ENCODE measurements around the gene AGBL5. TPM values are rescaled to one million over a fixed set of nuclear protein-coding genes. Genes with fewer than 3 reads are reported as not detected.
A peak's percentile ranks its signal among the peaks of the same experiment; 100 is the strongest.

Gene AGBL5
- total and polyA plus RNA-seq, 2 donors (not counting 1 experiment from before 2014, with no cell fraction given) = 10.0 to 17.5 TPM

DNA sequence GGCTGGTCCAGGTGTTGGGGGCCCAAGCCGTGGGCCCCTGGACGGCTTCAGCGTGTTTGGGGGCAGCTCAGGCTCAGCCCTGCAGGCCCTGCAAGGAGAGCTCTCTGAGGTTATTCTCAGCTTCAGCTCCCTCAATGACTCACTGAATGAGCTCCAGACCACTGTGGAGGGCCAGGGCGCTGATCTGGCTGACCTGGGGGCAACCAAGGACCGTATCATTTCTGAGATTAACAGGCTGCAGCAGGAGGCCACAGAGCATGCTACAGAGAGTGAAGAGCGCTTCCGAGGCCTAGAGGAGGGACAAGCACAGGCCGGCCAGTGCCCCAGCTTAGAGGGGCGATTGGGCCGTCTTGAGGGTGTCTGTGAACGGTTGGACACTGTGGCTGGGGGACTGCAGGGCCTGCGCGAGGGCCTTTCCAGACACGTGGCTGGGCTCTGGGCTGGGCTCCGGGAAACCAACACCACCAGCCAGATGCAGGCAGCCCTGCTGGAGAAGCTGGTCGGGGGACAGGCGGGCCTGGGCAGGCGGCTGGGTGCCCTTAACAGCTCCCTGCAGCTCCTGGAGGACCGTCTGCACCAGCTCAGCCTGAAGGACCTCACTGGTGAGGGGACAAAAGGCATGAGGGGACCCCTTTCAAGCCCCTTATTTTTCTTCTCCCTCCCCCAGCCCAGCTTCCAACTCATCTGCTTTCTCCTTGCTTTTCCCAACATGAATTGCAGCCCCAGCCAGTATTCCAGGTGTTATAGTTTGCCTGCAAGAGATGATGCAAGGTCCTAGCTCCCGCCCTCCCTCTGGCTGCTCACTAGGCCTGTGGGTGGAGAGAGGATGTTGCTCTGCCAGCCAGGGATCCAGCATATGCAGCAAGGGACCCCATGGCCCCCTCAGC is 32.2 kb downstream of the AGBL5 start:
- intact Hi-C loops (cut with micrococcal nuclease) = loop anchor here (10.0 kb wide), 2 partner anchors 299 to 1791 kb away; partner anchors contain the start of genes CENPA and TRMT61B
- H3K4me2 ChIP-seq (replicated peaks; ENCODE audit: low read depth, low read length, poor library complexity, severe bottlenecking) = no peak overlapping the region

More for the DNA sequence above, 32.2 kb downstream of the AGBL5 start:
- Histone ChIP-seq H2AFZ (ENCODE audit: insufficient read depth, low read depth, low read length, poor library complexity, severe bottlenecking) (no peak overlapping the region), H4K20me1 (ENCODE audit: control insufficient read depth, insufficient read depth, low read length, poor library complexity, severe bottlenecking) (no peaks in the 10 kb centered on the region), H3K79me2 (ENCODE audit: control insufficient read depth, insufficient read depth, low read length) (peaks cover 4% of the 10 kb centered on the region), H3K27me3 (replicated peaks in 1 of 4; ENCODE audit: control extremely low read depth in 1 of 4, control insufficient read depth in 3 of 4, insufficient read depth in 4 of 4, low read length in 3 of 4) (peaks cover 0 to 11% (median 4%) of the 10 kb centered on the region in 4 experiments), H3K9ac (ENCODE audit: low read length) (no peak overlapping the region), H3K4me1 (ENCODE audit: control insufficient read depth in 2 of 2, insufficient read depth in 2 of 2, low read length in 2 of 2) (peaks cover 26 to 42% of the 10 kb centered on the region in 2 donors), H3K9me3 (ENCODE audit: control extremely low read depth in 1 of 3, control insufficient read depth in 2 of 3, insufficient read depth in 1 of 3, low read length in 2 of 3) (no peaks in the 10 kb centered on the region), H3K36me3 (replicated peaks in 1 of 2; ENCODE audit: control extremely low read depth in 1 of 2, control insufficient read depth in 1 of 2, extremely low read depth in 1 of 2, insufficient read depth in 2 of 2, low read length in 1 of 2) (no peaks in the 10 kb centered on the region), H3K27ac (ENCODE audit: low read length in 2 of 2) (no peak overlapping the region), H3K4me3 (ENCODE audit: control extremely low read depth in 1 of 5, extremely low read depth in 1 of 5, insufficient read depth in 1 of 5, low read depth in 2 of 5, low read length in 4 of 5) (no peak overlapping the region)
- Mint-ChIP-seq H3K9me3 (ENCODE audit: insufficient read depth) (no peaks in the 10 kb centered on the region), H3K27ac (peak overlapping the region; percentile 46), H3K4me3 (no peak overlapping the region), H3K27me3 (no peaks in the 10 kb centered on the region), H3K4me1 (peaks cover 28% of the 10 kb centered on the region)
- DNase-seq (no peak), ATAC-seq (ENCODE audit: low read depth) (no peak)
- ChIA-PET CTCF (interaction anchor here (1.0 to 4.7 kb wide), 3 partner anchors 34 to 196 kb away, joined by 3 to 27 read pairs (median 3); partner anchors contain the start of gene AGBL5), POLR2A (interaction anchor here (2.7 kb wide), 1 partner anchor 32 kb away, joined by 15 read pairs; the partner anchor contains the start of gene AGBL5)
- 96% methylated on average over 19 of the region's 20 CpGs for WGBS (ENCODE audit: insufficient coverage)
- TF ChIP-seq EZH2 (IDR thresholded peaks at IDR 0.05; ENCODE audit: borderline replicate concordance, insufficient read depth, low read depth, low read length, poor library complexity, severe bottlenecking) = no peak
- TF ChIP-seq, protein P1, sequence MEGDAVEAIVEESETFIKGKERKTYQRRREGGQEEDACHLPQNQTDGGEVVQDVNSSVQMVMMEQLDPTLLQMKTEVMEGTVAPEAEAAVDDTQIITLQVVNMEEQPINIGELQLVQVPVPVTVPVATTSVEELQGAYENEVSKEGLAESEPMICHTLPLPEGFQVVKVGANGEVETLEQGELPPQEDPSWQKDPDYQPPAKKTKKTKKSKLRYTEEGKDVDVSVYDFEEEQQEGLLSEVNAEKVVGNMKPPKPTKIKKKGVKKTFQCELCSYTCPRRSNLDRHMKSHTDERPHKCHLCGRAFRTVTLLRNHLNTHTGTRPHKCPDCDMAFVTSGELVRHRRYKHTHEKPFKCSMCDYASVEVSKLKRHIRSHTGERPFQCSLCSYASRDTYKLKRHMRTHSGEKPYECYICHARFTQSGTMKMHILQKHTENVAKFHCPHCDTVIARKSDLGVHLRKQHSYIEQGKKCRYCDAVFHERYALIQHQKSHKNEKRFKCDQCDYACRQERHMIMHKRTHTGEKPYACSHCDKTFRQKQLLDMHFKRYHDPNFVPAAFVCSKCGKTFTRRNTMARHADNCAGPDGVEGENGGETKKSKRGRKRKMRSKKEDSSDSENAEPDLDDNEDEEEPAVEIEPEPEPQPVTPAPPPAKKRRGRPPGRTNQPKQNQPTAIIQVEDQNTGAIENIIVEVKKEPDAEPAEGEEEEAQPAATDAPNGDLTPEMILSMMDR (IDR thresholded peaks at IDR 0.05) = no peak
